ENCODE measurements around the gene KRT7.

- TF ChIP-seq CTCF (conservative IDR thresholded peaks at IDR 0.05) (no peak), EZH2 (IDR thresholded peaks at IDR 0.05; ENCODE audit: low read depth) (no peak)
These were observed 51.6 kb downstream of the KRT7 start for GRCh38 chr12:52284562-52285171.
